HL-60 (cell line): ENCODE data around the gene PWWP2B.

Experiments used
- GABPA ChIP-seq: IDR thresholded peaks from 2 replicates; pipeline ENCODE4 v1.6.1; 2012; ENCODE audit warnings: low read depth
- POLR2AphosphoS5 ChIP-seq: IDR thresholded peaks from 2 replicates; pipeline ENCODE4 v1.6.1; 2012; ENCODE audit warnings: low read depth
- SPI1 ChIP-seq: IDR thresholded peaks from 2 replicates; pipeline ENCODE4 v1.6.1; 2012; ENCODE audit warnings: low read depth, mild to moderate bottlenecking, borderline replicate concordance
- TF ChIP-seq, protein P1 (sequence below): IDR thresholded peaks from one replicate; pipeline ENCODE4 v1.5.1; 2011; ENCODE audit warnings: low read length, control low read depth, inconsistent platforms; ENCODE audit not compliant: insufficient read depth
- TF ChIP-seq, protein P2 (sequence below): IDR thresholded peaks from 2 replicates; pipeline ENCODE4 v1.6.1; 2012; ENCODE audit warnings: low read depth; ENCODE audit not compliant: insufficient replicate concordance

DNA sequence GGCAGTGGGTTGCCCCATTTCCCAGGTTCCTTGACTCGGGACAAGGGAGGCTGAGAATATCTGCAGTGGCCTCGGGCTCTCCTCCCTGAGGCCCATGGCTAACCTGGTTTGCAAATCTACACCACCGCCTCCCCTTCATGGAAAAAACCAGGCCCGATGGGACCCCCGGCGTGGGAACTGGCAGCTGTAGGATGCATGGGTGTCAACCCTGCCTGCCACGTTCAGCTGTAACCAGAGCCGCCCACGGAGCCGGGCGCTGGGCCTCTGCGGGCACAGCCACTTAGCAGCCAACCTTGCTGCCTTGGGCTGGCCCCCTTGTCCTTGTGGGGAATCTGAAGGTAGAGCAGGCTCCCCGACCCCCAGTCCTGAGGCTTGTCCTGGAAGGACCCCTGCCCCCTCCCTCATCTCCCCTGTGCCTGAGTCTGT, 1.6 kb downstream of the PWWP2B start:
- TF ChIP-seq, protein P1, sequence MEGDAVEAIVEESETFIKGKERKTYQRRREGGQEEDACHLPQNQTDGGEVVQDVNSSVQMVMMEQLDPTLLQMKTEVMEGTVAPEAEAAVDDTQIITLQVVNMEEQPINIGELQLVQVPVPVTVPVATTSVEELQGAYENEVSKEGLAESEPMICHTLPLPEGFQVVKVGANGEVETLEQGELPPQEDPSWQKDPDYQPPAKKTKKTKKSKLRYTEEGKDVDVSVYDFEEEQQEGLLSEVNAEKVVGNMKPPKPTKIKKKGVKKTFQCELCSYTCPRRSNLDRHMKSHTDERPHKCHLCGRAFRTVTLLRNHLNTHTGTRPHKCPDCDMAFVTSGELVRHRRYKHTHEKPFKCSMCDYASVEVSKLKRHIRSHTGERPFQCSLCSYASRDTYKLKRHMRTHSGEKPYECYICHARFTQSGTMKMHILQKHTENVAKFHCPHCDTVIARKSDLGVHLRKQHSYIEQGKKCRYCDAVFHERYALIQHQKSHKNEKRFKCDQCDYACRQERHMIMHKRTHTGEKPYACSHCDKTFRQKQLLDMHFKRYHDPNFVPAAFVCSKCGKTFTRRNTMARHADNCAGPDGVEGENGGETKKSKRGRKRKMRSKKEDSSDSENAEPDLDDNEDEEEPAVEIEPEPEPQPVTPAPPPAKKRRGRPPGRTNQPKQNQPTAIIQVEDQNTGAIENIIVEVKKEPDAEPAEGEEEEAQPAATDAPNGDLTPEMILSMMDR = no peak
- TF ChIP-seq, protein P2, sequence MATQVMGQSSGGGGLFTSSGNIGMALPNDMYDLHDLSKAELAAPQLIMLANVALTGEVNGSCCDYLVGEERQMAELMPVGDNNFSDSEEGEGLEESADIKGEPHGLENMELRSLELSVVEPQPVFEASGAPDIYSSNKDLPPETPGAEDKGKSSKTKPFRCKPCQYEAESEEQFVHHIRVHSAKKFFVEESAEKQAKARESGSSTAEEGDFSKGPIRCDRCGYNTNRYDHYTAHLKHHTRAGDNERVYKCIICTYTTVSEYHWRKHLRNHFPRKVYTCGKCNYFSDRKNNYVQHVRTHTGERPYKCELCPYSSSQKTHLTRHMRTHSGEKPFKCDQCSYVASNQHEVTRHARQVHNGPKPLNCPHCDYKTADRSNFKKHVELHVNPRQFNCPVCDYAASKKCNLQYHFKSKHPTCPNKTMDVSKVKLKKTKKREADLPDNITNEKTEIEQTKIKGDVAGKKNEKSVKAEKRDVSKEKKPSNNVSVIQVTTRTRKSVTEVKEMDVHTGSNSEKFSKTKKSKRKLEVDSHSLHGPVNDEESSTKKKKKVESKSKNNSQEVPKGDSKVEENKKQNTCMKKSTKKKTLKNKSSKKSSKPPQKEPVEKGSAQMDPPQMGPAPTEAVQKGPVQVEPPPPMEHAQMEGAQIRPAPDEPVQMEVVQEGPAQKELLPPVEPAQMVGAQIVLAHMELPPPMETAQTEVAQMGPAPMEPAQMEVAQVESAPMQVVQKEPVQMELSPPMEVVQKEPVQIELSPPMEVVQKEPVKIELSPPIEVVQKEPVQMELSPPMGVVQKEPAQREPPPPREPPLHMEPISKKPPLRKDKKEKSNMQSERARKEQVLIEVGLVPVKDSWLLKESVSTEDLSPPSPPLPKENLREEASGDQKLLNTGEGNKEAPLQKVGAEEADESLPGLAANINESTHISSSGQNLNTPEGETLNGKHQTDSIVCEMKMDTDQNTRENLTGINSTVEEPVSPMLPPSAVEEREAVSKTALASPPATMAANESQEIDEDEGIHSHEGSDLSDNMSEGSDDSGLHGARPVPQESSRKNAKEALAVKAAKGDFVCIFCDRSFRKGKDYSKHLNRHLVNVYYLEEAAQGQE = no peak
- no peak for TF ChIP-seq GABPA
- TF ChIP-seq SPI1 = no peak
- no peak for TF ChIP-seq POLR2AphosphoS5
